ENCODE measurements around the gene EOLA2.
"Not testable (repeated sequence)": the region's sequence is repeated elsewhere in the genome, so short reads cannot be mapped to it uniquely, and the experiment has no call there.

Gene EOLA2

GRCh38 chrX:149932150-149932549 lies 6.1 kb downstream of the EOLA2 start:
- not testable (repeated sequence) for DNase-seq

- not testable (repeated sequence) for DNase-seq
Measured at GRCh38 chrX:149931355-149931754, 6.9 kb downstream of the EOLA2 start.

DNA sequence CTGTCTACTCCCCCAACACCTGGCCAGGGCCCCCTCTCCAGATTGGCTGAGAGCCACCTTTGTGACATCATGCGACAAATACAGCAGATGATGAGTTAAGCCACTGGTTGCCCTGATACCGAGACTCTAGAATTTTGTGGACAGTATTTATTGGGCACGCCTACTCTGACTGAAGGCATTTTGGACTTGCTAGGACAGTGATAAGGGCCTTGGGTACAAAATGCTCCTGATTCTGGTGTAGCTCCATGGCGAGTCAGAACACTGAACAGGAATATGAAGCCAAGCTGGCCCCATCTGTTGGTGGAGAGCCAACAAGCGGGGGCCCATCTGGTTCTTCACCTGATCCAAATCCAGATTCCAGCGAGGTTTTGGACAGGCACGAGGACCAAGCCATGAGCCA lies 8.9 kb downstream of the EOLA2 start, which contains the start of gene HSFX4:
Gene HSFX4 (plus strand): TSS at position 174 of the 400 bp plus-strand sequence. CDS start 72 bp downstream, at position 246.
- not testable (repeated sequence) for DNase-seq

GRCh38 chrX:149928635-149929034 lies 9.7 kb downstream of the EOLA2 start:
- DNase-seq, result not testable (repeated sequence)

GRCh38 chrX:149927964-149928258 lies 10.4 kb downstream of the EOLA2 start:
- DNase-seq, result not testable (repeated sequence)

- DNase-seq, result not testable (repeated sequence)
Measured at GRCh38 chrX:149927245-149927963, 10.9 kb downstream of the EOLA2 start.

DNA sequence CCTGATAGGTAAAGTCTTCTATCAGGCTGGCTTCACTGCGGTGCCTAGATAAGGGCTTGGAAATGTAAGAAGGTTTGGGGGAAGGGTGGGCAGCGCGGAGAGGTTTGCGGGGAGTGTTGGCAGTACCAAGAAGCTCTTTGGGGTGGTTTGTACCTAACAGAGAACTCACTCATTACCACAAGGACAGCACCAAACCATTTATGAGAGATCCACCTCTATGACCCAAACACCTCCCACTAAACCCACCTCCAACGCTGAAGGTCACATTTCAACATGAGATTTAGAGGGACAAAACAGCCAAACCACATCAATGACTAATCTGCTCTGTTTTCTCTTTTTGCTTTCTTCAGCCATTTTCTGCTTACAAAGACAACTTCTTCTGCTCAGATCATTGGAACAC lies 13.9 kb downstream of the EOLA2 start:
- DNase-seq, result not testable (repeated sequence)

- DNase-seq, result not testable (repeated sequence)
Measured at GRCh38 chrX:149923836-149924235, 14.5 kb downstream of the EOLA2 start.

- DNase-seq, result no peak
Measured at GRCh38 chrX:149916745-149917392, 21.4 kb downstream of the EOLA2 start.

GRCh38 chrX:149910178-149910695 lies 28.1 kb downstream of the EOLA2 start:
- DNase-seq, result no peak

- DNase-seq, result no peak
Measured at GRCh38 chrX:149909324-149910177, 28.7 kb downstream of the EOLA2 start.

GRCh38 chrX:149908727-149909126 lies 29.6 kb downstream of the EOLA2 start:
- no peak for DNase-seq

DNA sequence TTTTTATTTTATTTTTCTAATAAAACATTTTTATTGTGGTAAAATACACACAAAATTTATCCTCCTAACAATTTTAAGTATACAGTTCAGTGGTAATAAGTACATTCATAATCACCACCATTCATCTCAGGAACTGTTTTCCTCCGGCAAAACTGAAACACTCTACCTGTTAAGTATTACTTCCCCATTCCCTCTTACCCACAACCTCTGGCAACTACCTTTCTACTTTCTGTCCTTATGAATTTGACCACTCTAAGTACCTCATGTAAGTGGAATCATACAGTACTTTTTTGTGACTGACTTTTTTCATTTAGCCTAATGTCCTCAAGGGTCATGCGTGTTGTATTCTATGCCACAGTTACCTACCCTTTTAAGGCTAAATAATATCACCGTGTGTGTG lies 30.0 kb downstream of the EOLA2 start:
- no peak for DNase-seq

- peak; percentile 10 for DNase-seq
Measured at GRCh38 chrX:149903889-149904748, 34.2 kb downstream of the EOLA2 start.

DNA sequence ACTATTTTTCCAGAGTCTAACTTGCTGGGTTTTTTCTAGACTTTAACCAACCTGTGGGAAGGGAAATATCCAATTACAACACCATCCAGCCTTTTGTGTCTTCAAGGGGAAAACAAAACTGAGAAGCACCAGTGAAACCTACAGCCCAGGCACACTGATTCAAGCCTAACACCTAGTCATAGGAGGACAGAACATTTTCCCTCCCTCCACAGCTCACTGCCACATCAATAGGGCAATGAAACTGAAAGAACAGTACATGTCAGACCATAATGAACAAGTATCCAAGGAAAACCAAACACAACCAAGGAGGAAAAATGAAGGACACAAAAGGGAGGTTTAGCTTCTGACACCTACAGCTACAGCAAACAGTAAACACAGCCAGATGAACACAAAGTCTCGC lies 39.7 kb downstream of the EOLA2 start:
- no peak for DNase-seq

DNA sequence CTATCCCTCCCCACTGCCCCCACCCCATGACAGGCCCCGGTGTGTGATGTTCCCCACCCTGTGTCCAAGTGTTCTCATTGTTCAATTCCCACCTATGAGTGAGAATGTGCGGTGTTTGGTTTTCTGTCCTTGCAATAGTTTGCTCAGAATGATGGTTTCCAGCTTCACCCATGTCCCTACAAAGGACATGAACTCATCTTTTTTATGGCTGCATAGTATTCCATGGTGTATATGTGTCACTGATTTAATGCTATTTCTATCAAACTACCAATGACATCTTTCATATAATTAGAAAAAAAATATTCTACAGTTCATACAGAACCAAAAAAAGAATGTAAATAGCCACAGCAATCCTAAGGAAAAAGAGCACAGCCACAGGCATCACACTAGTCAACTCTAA lies 47.5 kb downstream of the EOLA2 start:
- DNase-seq, result not testable (repeated sequence)
